Measurements from ENCODE around the gene SLC35F6.

The SLC35F6 gene

GRCh38 chr2:26731714-26732113 is 32.4 kb upstream of the SLC35F6 start:
- no peak for TF ChIP-seq YY1 (IDR thresholded peaks at IDR 0.05; ENCODE audit: insufficient read depth, insufficient read length)
- TF ChIP-seq SUZ12 (IDR thresholded peaks at IDR 0.05; ENCODE audit: extremely low read depth, insufficient read depth, insufficient read length) = no peak
- no peak for TF ChIP-seq ZNF274 (IDR thresholded peaks at IDR 0.05; ENCODE audit: low read depth, low read length)
- no peak for DNase-seq (ENCODE audit: low read depth, low spot score)
- no peaks in the 10 kb centered on the region for H3K27me3 ChIP-seq (ENCODE audit: insufficient read depth, insufficient read length)
- no peaks in the 10 kb centered on the region for H3K36me3 ChIP-seq (ENCODE audit: insufficient read depth, insufficient read length, low read length)
- no peaks in the 10 kb centered on the region for H3K9me3 ChIP-seq (ENCODE audit: insufficient read depth, low read length)
- no peak overlapping the region for H3K4me3 ChIP-seq (ENCODE audit: insufficient read length, low read depth)
- H3K4me1 ChIP-seq (ENCODE audit: insufficient read depth, insufficient read length) = peaks cover 6% of the 10 kb centered on the region
- no peak overlapping the region for H3K9ac ChIP-seq (ENCODE audit: insufficient read length, low read depth)

- Histone ChIP-seq H3K4me1 (ENCODE audit: insufficient read depth, insufficient read length) (peaks cover 6% of the 10 kb centered on the region), H3K27me3 (ENCODE audit: insufficient read depth, insufficient read length) (no peaks in the 10 kb centered on the region), H3K36me3 (ENCODE audit: insufficient read depth, insufficient read length, low read length) (no peaks in the 10 kb centered on the region), H3K9ac (ENCODE audit: insufficient read length, low read depth) (no peak overlapping the region), H3K4me3 (ENCODE audit: insufficient read length, low read depth) (no peak overlapping the region), H3K9me3 (ENCODE audit: insufficient read depth, low read length) (no peaks in the 10 kb centered on the region)
- no peak for TF ChIP-seq SUZ12 (IDR thresholded peaks at IDR 0.05; ENCODE audit: extremely low read depth, insufficient read depth, insufficient read length)
- TF ChIP-seq ZNF274 (IDR thresholded peaks at IDR 0.05; ENCODE audit: low read depth, low read length) = no peak
- no peak for TF ChIP-seq YY1 (IDR thresholded peaks at IDR 0.05; ENCODE audit: insufficient read depth, insufficient read length)
- DNase-seq (ENCODE audit: low read depth, low spot score) = no peak
Measured at GRCh38 chr2:26732446-26732845, 31.6 kb upstream of the SLC35F6 start.

- Histone ChIP-seq H3K4me1 (ENCODE audit: insufficient read depth, insufficient read length) (peaks cover 4% of the 10 kb centered on the region), H3K27me3 (ENCODE audit: insufficient read depth, insufficient read length) (no peaks in the 10 kb centered on the region), H3K36me3 (ENCODE audit: insufficient read depth, insufficient read length, low read length) (no peaks in the 10 kb centered on the region), H3K4me3 (ENCODE audit: insufficient read length, low read depth) (no peak overlapping the region), H3K9ac (ENCODE audit: insufficient read length, low read depth) (no peak overlapping the region), H3K9me3 (ENCODE audit: insufficient read depth, low read length) (no peaks in the 10 kb centered on the region)
- no peak for DNase-seq (ENCODE audit: low read depth, low spot score)
- no peak for TF ChIP-seq SUZ12 (IDR thresholded peaks at IDR 0.05; ENCODE audit: extremely low read depth, insufficient read depth, insufficient read length)
- no peak for TF ChIP-seq YY1 (IDR thresholded peaks at IDR 0.05; ENCODE audit: insufficient read depth, insufficient read length)
- no peak for TF ChIP-seq ZNF274 (IDR thresholded peaks at IDR 0.05; ENCODE audit: low read depth, low read length)
Measured at GRCh38 chr2:26733413-26733812, 30.7 kb upstream of the SLC35F6 start.

GRCh38 chr2:26735097-26735496 is 29.0 kb upstream of the SLC35F6 start:
- DNase-seq (ENCODE audit: low read depth, low spot score) = no peak
- H3K4me1 ChIP-seq (ENCODE audit: insufficient read depth, insufficient read length) = peaks cover 3% of the 10 kb centered on the region
- no peaks in the 10 kb centered on the region for H3K27me3 ChIP-seq (ENCODE audit: insufficient read depth, insufficient read length)
- TF ChIP-seq ZNF274 (IDR thresholded peaks at IDR 0.05; ENCODE audit: low read depth, low read length) (no peak), YY1 (IDR thresholded peaks at IDR 0.05; ENCODE audit: insufficient read depth, insufficient read length) (no peak), SUZ12 (IDR thresholded peaks at IDR 0.05; ENCODE audit: extremely low read depth, insufficient read depth, insufficient read length) (no peak)
- no peak overlapping the region for H3K9ac ChIP-seq (ENCODE audit: insufficient read length, low read depth)
- no peaks in the 10 kb centered on the region for H3K36me3 ChIP-seq (ENCODE audit: insufficient read depth, insufficient read length, low read length)
- no peak overlapping the region for H3K4me3 ChIP-seq (ENCODE audit: insufficient read length, low read depth)
- H3K9me3 ChIP-seq (ENCODE audit: insufficient read depth, low read length) = no peaks in the 10 kb centered on the region

GRCh38 chr2:26735883-26736588 is 28.0 kb upstream of the SLC35F6 start:
- no peaks in the 10 kb centered on the region for H3K36me3 ChIP-seq (ENCODE audit: insufficient read depth, insufficient read length, low read length)
- H3K27me3 ChIP-seq (ENCODE audit: insufficient read depth, insufficient read length) = no peaks in the 10 kb centered on the region
- TF ChIP-seq SUZ12 (IDR thresholded peaks at IDR 0.05; ENCODE audit: extremely low read depth, insufficient read depth, insufficient read length) = no peak
- no peak for DNase-seq (ENCODE audit: low read depth, low spot score)
- no peak overlapping the region for H3K9ac ChIP-seq (ENCODE audit: insufficient read length, low read depth)
- peaks cover 4% of the 10 kb centered on the region for H3K4me1 ChIP-seq (ENCODE audit: insufficient read depth, insufficient read length)
- H3K9me3 ChIP-seq (ENCODE audit: insufficient read depth, low read length) = no peaks in the 10 kb centered on the region
- H3K4me3 ChIP-seq (ENCODE audit: insufficient read length, low read depth) = no peak overlapping the region

- Histone ChIP-seq H3K9ac (ENCODE audit: insufficient read length, low read depth) (no peak overlapping the region), H3K4me3 (ENCODE audit: insufficient read length, low read depth) (no peak overlapping the region), H3K27me3 (ENCODE audit: insufficient read depth, insufficient read length) (no peaks in the 10 kb centered on the region), H3K9me3 (ENCODE audit: insufficient read depth, low read length) (no peaks in the 10 kb centered on the region), H3K4me1 (ENCODE audit: insufficient read depth, insufficient read length) (peaks cover 5% of the 10 kb centered on the region), H3K36me3 (ENCODE audit: insufficient read depth, insufficient read length, low read length) (no peaks in the 10 kb centered on the region)
- no peak for DNase-seq (ENCODE audit: low read depth, low spot score)
- TF ChIP-seq ZNF274 (IDR thresholded peaks at IDR 0.05; ENCODE audit: low read depth, low read length) = no peak
- no peak for TF ChIP-seq SUZ12 (IDR thresholded peaks at IDR 0.05; ENCODE audit: extremely low read depth, insufficient read depth, insufficient read length)
Measured at GRCh38 chr2:26737221-26737620, 26.9 kb upstream of the SLC35F6 start.

GRCh38 chr2:26738481-26738880 is 25.6 kb upstream of the SLC35F6 start:
- TF ChIP-seq ZNF274 (IDR thresholded peaks at IDR 0.05; ENCODE audit: low read depth, low read length) = no peak
- no peak for TF ChIP-seq YY1 (IDR thresholded peaks at IDR 0.05; ENCODE audit: insufficient read depth, insufficient read length)
- TF ChIP-seq SUZ12 (IDR thresholded peaks at IDR 0.05; ENCODE audit: extremely low read depth, insufficient read depth, insufficient read length) = no peak
- Histone ChIP-seq H3K4me3 (ENCODE audit: insufficient read length, low read depth) (no peak overlapping the region), H3K9ac (ENCODE audit: insufficient read length, low read depth) (no peak overlapping the region), H3K27me3 (ENCODE audit: insufficient read depth, insufficient read length) (no peaks in the 10 kb centered on the region), H3K36me3 (ENCODE audit: insufficient read depth, insufficient read length, low read length) (no peaks in the 10 kb centered on the region), H3K9me3 (ENCODE audit: insufficient read depth, low read length) (no peaks in the 10 kb centered on the region), H3K4me1 (ENCODE audit: insufficient read depth, insufficient read length) (peaks cover 5% of the 10 kb centered on the region)
- DNase-seq (ENCODE audit: low read depth, low spot score) = no peak
